HG03139 (cell line): Measurements from ENCODE around the gene GOSR1.
A peak's percentile ranks its signal among the peaks of the same experiment; 100 is the strongest.
"Not testable (repeated sequence)": the region's sequence is repeated elsewhere in the genome, so short reads cannot be mapped to it uniquely, and the experiment has no call there.

ENCODE experiments used
- ATAC-seq: cut with Tn5 transposase; IDR thresholded peaks from one replicate; pipeline ENCODE4 v1.9.1; 2021; ENCODE audit not compliant: unreplicated experiment

The GOSR1 gene

DNA sequence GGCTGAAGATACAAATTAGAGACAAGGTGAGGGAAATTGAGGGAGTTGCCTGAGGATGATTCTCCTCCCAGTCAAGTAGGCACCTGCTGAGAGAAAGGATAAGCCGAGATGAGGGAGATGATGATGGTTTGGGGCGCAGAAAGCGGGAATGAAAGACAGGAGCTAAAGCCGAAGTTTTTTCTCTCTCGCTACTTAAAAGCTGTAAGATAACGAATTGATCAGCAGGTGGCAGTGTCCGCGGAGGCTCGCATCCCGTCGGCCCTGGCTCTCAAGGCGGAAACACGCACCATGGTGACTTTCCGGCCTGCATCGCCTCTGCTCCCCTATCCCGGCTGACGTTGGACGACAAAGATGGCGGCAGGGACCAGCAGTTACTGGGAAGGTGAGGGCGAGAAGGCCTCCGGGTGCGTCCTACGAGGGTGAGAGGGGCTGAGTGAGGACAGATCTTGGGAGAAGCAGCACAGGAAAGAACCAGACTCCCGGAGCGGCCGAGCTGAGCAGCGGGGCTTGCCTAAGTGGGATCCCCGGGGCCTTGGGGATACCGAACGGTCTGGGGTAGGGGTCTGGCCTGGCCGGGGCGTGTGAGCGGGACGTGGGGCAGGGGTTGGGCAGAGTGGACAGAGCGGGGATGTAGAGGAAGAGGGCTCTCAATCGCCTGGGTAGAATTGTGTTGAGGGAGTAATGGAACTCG lies at the start of gene GOSR1:
Gene GOSR1 (plus strand): TSS at position 326 of the 691 bp plus-strand sequence. CDS start 26 bp downstream, at position 352.
- ATAC-seq = peak; percentile 96

DNA sequence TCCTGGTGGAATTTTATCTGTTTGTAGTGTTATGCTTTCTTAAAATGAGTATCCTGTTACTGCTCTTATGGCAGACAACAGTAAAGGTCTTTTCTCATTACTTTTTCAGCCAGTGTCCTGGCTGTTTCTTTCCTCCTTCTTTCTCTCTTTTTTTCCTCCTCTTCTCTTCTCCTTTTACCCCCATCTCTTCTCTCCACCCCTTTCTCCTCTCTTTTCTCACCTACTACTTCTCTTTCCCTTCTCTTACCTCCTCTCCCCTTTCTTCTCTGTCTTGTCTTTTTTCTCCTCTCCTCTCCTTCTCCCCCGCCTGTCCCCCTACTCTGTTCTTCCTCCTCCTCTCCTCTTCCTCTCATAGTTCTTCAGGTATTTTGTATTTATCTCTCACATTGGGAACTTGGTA lies 49.6 kb upstream of the GOSR1 start:
- no peak for ATAC-seq

DNA sequence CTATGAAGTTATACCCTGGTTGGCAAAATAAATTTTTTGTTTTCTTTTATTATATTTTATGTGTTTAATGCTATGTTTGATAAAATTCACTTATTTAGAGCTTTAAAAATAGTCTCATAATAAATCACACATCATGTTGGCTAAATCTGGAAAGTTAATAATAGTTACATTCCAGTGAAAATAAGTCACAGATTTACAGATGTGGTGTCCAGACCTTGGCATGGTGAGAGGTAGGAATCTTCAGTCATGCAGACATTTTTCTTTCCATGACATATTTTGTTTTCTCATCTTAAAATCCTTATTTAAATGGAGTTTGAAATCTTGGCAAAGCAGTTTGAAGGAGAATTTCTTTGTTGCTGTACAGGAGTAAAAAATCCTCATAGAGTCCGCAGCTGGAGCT lies 48.1 kb upstream of the GOSR1 start:
- ATAC-seq = no peak

DNA sequence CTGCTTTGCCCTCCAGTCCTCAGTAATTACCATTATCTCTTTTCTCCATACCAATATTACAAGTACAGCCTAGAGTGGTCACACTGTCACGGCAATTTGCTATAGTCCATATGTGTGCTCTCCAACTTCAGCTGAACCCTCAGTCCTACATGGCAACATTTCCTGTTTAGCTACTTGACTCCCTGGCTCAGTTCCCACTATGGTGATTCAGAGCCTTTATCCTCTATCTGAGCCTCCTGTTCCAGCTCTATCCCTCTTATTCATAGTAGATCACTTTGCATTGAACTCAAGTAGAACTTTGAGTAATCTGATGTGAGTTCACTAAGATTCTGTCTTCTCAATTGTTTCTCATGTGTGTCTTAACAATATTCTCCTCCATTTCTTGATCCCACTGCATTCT lies 43.7 kb upstream of the GOSR1 start:
- ATAC-seq = no peak

DNA sequence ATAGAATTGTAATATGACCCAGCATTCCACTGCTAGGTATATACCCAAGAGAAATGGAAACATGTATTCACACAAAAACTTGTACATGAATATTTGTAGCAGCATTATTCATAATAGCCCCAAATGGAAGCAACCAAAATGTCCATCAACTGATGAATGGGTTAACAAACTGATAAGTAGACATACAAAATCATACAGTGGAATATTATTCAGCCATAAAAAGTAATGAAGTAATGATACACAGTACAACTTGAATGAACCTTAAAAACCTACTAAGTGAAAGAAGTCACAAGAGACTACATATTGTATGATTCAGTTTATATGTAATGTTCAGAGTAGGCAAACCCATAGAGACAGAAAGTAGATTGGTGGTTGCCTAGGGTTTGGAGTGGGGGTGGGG lies 40.5 kb upstream of the GOSR1 start:
- ATAC-seq = no peak

DNA sequence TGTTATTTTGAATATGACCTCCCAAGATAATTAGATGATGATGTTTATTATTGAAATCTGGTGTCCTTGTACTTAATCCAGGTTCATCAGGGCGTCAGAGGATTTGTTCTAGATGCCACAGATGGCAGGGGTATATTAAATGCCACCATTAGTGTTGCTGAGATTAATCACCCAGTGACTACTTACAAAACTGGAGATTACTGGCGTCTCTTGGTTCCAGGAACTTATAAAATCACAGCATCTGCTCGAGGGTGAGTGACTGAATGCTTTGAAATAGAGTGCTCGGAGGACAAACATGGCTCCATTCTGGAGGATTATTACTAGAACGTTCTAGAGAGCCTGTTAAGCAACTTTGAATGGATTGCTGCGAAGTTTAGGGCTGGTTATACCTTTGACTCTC lies 33.5 kb upstream of the GOSR1 start:
- ATAC-seq = no peak

DNA sequence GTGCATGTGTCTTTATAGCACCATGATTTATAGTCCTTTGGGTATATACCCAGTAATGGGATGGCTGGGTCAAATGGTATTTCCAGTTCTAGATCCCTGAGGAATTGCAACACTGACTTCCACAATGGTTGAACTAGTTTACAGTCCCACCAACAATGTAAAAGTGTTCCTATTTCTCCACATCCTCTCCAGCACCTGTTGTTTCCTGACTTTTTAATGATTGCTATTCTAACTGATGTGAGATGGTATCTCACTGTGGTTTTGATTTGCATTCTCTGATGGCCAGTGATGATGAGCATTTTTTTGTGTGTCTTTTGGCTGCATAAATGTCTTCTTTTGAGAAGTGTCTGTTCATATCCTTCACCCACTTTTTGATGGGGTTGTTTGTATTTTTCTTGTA lies 30.6 kb upstream of the GOSR1 start:
- ATAC-seq = not testable (repeated sequence)

DNA sequence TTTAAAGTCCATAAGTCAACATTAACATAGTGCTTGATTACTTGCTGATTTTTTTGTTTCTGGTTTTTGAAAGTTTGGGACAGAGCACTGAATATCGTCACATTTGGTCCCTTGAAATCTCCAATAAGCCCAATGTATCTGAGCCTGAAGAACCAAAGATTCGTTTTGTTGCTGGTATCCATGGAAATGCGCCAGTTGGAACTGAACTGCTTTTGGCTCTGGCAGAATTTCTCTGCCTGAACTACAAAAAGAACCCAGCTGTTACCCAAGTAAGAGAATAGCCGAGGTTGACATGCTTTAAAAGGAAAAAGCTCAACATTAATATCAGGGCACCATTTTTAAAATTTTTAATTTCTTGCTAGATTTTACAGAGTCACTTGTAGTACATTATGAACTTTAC lies 27.7 kb upstream of the GOSR1 start:
- no peak for ATAC-seq

DNA sequence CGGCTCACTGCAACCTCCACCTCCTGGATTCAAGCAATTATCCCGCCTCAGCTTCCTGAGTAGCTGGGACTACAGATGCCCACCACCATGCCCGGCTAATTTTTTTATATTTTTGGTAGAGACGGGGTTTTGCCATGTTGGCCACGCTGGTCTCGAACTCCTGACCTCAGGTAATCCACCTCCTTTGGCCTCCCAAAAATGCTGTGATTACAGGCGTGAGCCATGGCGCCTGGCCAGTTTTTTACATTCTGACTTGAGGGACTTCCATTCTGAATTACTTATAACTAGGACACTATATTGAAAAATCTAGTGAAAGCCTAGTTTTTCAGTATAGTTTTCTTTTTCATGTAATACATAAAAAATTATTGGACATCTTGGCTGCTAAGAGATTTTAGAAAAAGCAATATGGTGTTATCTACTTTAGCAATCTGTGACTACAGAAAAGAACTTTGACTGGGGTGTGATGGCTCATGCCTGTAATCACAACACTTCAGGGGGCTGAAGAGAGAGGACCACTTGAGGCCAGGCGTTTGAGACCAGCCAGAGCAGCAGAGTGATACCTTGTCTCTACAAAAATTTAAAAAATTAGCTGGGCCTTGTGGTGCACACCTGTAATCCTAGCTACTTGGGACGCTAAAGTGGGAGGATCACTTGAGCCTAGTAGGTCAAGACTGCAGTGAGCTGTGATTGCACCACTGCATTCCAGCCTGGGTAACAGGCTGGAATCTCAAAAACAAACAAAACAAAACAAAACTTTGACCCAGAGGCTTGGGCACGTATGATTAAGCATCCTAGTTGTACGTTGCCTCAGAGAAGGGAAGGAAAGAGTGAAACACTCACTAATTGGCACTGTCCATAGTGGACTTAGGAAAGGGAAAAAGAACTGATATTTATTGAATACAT lies 26.8 kb upstream of the GOSR1 start:
- ATAC-seq = no peak

DNA sequence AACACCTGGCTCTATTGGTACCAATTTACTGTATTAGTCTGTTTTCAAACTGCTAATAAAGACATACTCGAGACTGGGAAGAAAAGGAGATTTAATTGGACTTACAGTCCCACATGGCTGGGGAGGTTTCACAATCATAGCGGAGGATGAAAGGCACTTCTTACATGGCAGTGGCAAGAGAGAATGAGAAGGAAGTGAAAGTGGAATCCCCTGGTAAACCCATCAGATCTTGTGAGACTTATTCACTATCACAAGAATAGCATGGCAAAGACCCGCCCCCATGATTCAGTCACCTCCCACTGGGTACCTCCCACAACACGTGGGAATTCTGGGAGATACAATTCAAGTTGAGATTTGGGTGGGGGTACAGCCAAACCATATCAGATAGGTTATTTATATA lies 22.6 kb upstream of the GOSR1 start:
- ATAC-seq = no peak

DNA sequence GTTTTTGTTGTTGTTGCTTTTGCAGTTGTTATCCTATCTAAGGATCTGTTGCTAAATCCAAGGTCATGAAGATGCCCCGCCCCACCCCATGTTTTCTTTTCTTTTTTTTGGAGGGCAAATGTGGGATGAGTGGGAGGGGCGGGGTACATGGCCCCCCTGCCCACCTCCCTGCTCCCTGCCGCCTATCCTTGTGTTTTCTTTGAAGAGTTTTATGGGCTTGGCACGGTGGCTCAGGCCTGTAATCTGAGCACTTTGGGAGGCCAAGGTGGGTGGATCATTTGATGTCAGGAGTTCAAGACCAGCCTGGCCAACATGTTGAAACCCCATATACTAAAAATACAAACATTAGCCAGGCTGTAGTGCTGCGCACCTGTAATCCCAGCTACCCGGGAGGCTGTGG lies 18.8 kb upstream of the GOSR1 start:
- no peak for ATAC-seq

DNA sequence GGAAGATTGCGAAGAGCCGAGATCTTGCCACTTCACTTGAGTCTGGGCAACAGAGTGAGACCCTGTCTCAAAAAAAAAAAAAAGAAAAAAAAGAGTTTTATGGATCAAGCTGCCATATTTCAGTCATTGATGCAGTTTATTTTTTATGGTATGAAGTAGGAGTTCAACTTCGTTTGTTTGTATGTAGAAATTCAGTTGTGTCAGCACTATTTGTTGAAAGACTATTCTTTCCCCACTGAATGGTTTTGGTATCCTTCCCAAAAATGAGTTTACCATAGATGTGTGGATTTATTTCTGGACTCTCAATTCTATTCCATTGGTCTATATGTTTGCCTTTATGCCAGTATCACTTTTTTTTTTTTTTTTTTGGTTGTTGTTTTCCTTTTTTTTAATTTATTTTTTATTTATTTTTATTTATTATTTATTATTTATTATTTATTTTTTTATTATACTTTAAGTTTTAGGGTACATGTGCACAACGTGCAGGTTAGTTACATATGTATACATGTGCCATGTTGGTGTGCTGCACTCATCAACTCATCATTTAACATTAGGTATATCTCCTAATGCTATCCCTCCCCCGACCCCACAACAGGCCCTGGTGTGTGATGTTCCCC lies 18.3 kb upstream of the GOSR1 start:
- ATAC-seq = not testable (repeated sequence)

DNA sequence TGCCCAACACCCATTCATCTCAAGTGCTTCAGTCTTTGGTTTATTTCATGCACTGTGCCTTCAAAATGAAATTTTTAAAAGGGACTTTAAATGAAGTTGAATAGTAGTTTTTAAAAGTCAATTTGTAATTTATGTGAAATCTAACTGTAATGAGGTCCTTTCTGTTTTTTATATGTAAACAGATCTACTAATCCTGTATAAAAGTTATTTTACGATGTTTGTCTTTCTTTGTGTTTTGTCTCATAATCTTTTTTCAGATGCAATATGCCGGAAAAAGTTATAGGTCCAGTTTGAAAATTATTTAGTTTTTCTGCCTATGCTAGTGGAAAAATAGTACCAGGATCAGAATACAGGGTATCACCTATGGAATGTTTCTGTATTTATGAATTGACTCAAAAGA lies 8.7 kb upstream of the GOSR1 start:
- ATAC-seq = no peak

DNA sequence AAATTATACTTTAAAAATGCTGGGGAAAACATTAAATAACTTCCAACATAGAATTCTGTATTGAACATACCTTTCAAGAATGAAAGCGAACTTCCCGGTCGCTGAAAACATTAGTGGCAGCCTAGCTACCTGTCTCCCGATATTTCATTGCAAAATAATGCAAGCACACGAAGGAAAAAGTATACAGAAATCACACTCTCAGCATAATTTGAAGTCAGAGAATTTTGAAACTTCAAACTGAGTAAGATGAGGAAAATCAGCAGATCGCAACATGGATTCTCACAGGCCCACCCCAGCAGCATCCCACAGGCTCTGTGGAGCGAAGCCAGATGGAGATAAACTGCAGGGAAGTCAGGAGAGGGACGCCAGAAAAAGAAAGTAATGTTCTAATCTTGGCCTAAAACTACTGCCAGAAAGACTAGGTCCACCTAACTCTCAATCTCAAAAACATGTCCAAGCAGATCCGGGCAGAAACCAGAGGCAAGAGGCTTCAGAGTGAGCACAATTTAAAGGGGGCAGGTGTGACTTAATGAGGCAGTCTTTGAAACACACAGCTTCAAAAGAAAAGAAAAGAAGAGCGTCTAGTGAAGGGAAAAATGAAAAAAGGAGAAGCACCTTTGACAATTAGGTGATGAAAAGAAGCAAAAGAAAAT lies 4.8 kb upstream of the GOSR1 start:
- ATAC-seq = no peak

DNA sequence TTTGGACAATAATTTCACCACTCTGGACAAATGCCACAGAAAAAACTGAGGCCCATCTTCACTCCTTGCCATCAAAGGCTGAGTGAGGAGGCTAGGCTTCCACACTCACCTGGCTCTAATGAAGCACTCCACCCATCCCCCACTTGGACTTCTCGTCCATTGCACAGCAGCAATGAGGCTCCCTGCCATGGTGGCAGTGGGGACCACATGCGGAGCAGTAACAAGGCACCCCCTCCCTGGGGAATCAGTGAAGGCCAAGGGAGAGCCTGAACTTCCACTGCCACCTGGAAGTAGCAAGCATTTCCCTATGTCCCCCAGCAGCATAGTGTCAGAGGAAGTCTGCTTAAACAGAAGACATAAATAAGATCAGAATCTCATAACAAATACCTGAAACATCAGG lies 2.0 kb upstream of the GOSR1 start:
- no peak for ATAC-seq

DNA sequence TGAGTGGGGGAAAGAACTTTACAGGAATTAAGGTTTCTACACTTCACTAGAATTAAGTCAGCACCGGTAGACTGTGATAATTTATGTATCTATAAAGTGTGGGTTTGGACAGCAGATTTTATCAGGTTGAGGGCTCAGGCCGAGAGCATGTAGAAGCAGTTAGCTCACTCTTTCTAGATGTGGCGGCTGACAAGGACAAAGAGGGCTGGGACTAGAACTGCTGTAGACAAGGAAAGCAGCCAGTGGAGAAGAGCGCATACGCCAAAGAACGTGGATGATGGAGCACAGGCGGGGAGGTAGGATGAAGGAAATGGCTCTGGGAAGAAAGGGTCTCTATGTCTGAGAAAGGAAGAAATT lies 504 bp upstream of the GOSR1 start:
- no peak for ATAC-seq

DNA sequence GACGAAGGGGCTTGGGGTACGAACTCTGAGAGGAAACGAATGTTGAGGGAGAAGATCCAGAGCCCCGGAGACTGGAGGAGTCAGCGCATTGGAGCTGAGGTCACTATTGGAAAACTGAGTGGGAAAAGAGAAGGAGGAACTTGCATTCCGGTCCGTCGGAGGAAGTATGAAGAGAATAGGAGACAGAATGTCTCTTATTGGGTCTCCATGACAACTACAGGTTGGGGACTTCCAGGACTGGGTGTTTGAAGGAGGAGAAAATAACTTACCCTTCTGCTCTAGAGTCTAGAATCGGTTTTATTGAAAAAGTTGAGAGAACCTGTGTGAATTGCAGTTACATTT lies 537 bp downstream of the GOSR1 start:
- no peak for ATAC-seq

DNA sequence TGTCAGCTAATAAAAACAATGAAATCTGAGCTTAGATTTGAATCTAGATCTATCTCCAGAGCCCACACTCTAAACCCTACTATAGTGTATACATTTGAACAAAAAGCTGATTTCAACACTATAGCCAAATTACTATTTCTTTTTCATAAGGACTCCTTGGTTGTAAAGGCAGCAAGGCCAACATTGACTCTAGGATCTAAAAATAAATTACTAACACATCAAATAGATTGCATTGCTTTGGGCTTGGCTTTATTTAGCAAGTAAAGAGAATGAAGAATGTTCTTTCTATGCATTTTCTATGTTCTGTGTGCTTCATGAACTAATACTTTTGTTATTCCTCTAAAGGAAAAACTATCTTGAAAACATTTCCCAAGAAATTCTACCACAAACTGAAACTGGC lies 5.3 kb downstream of the GOSR1 start:
- no peak for ATAC-seq

DNA sequence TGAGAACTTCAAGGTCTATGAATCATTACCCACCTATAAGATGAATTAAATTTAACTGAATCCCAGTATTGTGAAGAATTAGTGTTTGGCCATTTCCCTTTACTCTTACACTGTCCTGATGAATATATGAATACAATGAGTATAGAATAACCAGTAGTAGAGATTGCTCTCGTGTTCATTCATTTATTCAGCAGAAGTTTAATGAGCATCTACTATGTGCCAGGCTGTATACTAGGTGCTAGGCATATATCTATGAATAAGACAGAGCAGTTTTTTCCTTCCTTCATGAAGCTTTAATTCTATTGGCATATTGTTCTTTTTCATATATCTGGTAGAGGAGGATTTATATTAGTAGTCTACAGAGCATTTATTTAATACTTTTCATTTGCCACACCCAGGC lies 6.0 kb downstream of the GOSR1 start:
- no peak for ATAC-seq

DNA sequence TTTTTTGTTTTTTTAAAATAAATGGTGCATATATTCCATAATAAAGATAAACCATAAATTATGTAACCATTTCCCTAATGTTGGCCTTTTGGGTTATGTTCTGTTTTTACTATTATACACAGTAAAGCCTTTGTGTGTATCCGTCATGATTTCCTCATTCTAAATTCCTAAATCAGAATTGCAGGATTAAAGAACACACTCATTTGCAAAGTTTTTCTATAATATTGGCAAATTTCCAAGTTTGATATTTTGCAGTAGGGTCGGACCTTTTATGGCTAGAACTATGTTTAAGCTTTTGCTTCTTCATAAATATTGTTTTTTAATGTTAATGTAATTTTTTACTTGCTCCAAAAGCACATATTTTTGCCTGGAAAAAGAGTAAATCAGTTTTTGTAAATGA lies 16.6 kb downstream of the GOSR1 start:
- ATAC-seq = no peak

DNA sequence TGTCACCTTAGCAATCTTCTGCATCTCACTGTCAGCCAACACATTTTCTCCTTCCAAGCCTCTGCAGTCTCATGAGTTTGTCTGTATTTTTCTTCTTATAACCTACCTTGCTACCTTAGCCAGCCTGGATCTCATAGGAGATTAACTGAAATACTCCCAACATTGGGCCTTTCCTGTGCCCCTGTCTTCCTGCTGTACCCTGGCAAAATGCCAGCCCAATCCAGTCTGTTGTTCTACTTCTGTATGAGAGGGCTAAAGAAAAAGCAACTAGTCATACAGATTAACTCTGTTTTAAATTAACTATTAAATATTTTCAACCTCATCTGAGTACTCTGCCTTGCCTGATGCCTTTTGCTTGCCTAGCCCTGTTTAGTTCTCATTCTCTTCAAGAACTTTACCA lies 18.4 kb downstream of the GOSR1 start:
- ATAC-seq = no peak

DNA sequence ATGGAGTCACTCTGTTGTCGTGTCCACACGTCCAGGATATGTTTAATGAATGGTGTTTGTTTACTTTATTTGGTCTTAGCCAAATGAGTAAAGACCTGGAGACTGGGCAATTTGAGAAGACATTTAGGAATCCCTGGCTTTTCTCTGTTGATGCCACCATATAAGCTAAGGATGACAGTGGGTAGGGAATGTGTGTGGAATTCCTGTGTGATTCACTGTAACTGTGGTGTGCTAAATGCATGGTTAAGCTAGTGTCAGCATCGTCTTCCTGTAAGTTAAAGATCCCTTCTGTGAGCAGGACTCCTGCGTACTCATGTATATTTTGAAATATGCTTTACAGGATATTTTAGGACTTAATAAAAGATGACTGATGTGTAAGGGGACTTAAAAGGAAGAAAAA lies 26.4 kb downstream of the GOSR1 start:
- ATAC-seq = no peak
